HFF-Myc (cell line): Measurements from ENCODE around the gene CABCOCO1.
"Not testable (repeated sequence)": the region's sequence is repeated elsewhere in the genome, so short reads cannot be mapped to it uniquely, and the experiment has no call there.

Experiments used
- DNase-seq: peaks from one replicate; pipeline ENCODE4 v3.0.0-alpha.2; 2011; ENCODE audit warnings: low read depth; ENCODE audit errors: extremely low read depth
- H3K4me3 ChIP-seq: replicated peaks from 2 replicates; pipeline ENCODE4 v1.5.1; 2011; ENCODE audit warnings: low read depth, mild to moderate bottlenecking, control low read depth, low read length
- CTCF ChIP-seq: IDR thresholded peaks from 2 replicates; pipeline ENCODE4 v1.5.1; 2012; ENCODE audit warnings: mild to moderate bottlenecking, low read depth, low read length, control low read depth; ENCODE audit errors: missing control alignments

Gene CABCOCO1

GRCh38 chr10:61705022-61705613 is 42.4 kb downstream of the CABCOCO1 start:
- no peak for TF ChIP-seq CTCF
- DNase-seq, result no peak
- H3K4me3 ChIP-seq, result no peak overlapping the region

- TF ChIP-seq CTCF, result no peak
- H3K4me3 ChIP-seq, result no peak overlapping the region
- no peak for DNase-seq
These were observed 46.1 kb downstream of the CABCOCO1 start for GRCh38 chr10:61708846-61709245.

- H3K4me3 ChIP-seq, DNase-seq: not testable (repeated sequence)
These were observed 49.4 kb downstream of the CABCOCO1 start for GRCh38 chr10:61712105-61712504.

- H3K4me3 ChIP-seq, DNase-seq: not testable (repeated sequence)
These were observed 56.7 kb downstream of the CABCOCO1 start for GRCh38 chr10:61719475-61719874.

- DNase-seq, result no peak
- no peak overlapping the region for H3K4me3 ChIP-seq
- TF ChIP-seq CTCF, result no peak
These were observed 57.2 kb downstream of the CABCOCO1 start for GRCh38 chr10:61719906-61720305.

GRCh38 chr10:61721431-61721830 is 58.7 kb downstream of the CABCOCO1 start:
- no peak overlapping the region for H3K4me3 ChIP-seq
- no peak for TF ChIP-seq CTCF
- DNase-seq, result no peak

GRCh38 chr10:61725221-61725620 is 62.5 kb downstream of the CABCOCO1 start:
- DNase-seq, H3K4me3 ChIP-seq: not testable (repeated sequence)

GRCh38 chr10:61729596-61729995 is 66.9 kb downstream of the CABCOCO1 start:
- DNase-seq, result no peak
- TF ChIP-seq CTCF, result no peak
- no peak overlapping the region for H3K4me3 ChIP-seq
